Measurements from ENCODE around the gene SLC9A4.

SLC9A4 gene

DNA sequence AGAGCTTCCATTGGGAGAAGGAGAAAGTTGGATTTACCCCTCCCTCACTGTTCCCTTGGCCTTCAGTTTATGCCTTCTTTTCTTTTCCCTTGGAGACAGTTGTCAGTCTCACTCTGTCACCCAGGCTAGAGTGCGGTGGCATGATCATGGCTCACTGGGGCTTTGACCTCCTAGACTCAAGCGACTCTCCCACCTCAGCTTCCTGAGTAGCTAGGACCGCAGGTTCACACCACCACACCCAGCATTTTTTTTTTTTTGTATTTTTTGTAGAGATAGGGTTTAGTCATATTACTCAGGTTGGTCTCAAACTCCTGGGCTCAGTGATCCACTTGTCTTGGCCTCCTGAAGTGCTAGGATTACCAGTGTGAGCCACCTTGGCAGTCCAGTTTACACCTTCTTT is 49.9 kb downstream of the SLC9A4 start:
- TF ChIP-seq, protein P1, sequence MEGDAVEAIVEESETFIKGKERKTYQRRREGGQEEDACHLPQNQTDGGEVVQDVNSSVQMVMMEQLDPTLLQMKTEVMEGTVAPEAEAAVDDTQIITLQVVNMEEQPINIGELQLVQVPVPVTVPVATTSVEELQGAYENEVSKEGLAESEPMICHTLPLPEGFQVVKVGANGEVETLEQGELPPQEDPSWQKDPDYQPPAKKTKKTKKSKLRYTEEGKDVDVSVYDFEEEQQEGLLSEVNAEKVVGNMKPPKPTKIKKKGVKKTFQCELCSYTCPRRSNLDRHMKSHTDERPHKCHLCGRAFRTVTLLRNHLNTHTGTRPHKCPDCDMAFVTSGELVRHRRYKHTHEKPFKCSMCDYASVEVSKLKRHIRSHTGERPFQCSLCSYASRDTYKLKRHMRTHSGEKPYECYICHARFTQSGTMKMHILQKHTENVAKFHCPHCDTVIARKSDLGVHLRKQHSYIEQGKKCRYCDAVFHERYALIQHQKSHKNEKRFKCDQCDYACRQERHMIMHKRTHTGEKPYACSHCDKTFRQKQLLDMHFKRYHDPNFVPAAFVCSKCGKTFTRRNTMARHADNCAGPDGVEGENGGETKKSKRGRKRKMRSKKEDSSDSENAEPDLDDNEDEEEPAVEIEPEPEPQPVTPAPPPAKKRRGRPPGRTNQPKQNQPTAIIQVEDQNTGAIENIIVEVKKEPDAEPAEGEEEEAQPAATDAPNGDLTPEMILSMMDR (IDR thresholded peaks at IDR 0.05) = no peak

- TF ChIP-seq, protein P1 (IDR thresholded peaks at IDR 0.05) = no peak
Observed at GRCh38 chr2:102523651-102524050, 50.6 kb downstream of the SLC9A4 start.

DNA sequence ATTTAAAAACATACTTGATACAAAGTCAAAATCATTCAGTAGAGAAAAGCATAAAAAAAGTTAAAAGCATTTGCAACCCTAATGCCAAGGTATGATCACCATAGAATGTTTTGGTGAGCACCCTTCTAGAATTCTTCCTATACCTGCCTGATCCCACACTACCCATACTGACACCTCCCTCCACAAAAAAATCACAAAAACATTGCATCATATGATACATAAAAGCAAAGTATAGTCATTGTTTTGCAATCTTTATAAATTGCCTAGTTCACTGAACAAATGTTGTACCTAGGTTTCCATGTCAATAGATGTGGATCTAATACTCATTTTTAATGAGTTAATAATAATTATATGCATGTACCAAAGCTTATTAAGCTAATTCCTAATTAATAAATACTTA is 54.1 kb downstream of the SLC9A4 start:
- TF ChIP-seq, protein P1 (IDR thresholded peaks at IDR 0.05) = no peak

GRCh38 chr2:102538491-102538890 is 65.5 kb downstream of the SLC9A4 start:
- TF ChIP-seq, protein P1 (IDR thresholded peaks at IDR 0.05) = no peak

GRCh38 chr2:102540882-102541281 is 67.9 kb downstream of the SLC9A4 start:
- TF ChIP-seq, protein P1 (IDR thresholded peaks at IDR 0.05) = no peak

DNA sequence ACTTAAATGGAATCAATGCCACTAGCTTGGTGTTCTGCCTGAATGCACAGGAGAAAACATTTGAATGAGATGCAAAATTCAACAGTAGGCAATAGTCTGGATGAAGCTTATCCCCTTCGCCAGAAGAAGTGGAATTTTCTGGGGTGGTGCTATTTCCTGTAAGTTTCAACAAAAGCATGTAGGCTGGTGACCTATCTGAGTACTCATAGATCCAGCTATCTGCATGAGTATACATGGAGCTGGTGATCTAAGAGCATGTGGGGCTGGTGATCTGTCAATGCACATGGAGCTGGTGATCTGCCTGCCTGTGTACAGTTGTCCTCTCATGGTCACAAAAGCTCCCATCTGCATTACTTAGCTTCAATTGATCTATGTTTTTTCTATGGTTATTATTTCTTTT is 71.2 kb downstream of the SLC9A4 start:
- TF ChIP-seq, protein P1 (IDR thresholded peaks at IDR 0.05) = no peak

DNA sequence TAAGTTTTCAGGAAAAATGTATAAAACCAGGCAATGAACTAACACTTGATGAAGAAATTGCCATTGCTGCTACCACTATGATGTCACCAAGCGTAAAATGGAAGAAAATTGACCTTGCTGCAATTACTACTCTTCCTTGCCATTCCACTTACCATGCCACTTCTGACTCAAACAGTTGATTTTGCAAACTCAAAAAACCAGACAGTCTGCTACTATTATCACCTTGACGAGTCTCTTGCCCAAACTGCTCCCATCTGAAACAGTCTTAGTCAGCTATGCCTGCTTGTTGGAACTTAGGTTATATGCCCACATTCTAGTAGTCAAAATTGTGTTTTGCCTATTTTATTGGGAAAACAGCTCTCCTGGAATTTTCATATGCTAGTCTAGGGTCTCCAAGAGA is 74.4 kb downstream of the SLC9A4 start:
- TF ChIP-seq, protein P1 (IDR thresholded peaks at IDR 0.05) = no peak

GRCh38 chr2:102549027-102549426 is 76.0 kb downstream of the SLC9A4 start:
- TF ChIP-seq, protein P1 (IDR thresholded peaks at IDR 0.05) = no peak
